VCaP (cell line): ENCODE data around the gene COQ5.

ENCODE experiments used
- H3K27ac ChIP-seq: fragments of 450-650 bp; 2 replicates; pipeline ENCODE4 v1.5.1; 2017
- TF ChIP-seq, protein P1 (sequence below): fragments of 450-650 bp; conservative IDR thresholded peaks from 2 replicates; pipeline ENCODE4 v1.5.1; 2017; ENCODE audit warnings: mild to moderate bottlenecking, moderate library complexity

Gene COQ5

DNA sequence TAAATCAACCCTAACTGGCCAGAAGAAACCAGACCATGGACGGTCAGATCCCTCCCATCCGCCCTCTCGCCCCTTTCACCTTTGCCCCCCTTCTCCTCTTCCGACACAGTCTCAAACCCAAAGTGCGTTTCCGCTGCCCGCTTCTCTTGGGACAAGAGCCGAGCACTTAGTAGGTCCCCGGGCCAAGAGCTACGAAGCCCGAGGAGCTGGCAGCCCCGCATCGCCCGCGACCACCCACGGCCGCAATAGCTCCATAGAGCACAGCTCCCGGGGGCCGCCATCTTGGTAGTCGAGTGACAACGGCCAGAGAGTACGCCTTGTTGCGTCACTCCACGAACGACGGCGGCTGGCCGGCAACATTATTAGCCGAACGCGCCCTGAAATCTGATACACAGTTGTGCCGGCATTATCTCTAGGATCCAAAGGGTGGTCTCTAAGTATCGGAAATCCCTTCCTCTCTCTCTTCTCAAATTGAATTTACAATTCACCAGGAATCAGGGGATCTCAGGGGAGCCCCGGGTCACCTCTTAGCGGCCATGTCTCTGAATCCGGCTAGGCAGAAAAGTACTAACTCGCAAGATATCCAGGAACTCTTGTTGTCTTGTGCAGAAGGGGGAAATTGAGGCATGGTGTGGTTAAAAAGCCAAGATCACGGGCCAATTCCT is at the start of gene COQ5:
TSS of gene COQ5 (minus strand) at position 298 of the 665 bp plus-strand sequence. CDS start at position 281, 17 bp downstream.
- TF ChIP-seq, protein P1, sequence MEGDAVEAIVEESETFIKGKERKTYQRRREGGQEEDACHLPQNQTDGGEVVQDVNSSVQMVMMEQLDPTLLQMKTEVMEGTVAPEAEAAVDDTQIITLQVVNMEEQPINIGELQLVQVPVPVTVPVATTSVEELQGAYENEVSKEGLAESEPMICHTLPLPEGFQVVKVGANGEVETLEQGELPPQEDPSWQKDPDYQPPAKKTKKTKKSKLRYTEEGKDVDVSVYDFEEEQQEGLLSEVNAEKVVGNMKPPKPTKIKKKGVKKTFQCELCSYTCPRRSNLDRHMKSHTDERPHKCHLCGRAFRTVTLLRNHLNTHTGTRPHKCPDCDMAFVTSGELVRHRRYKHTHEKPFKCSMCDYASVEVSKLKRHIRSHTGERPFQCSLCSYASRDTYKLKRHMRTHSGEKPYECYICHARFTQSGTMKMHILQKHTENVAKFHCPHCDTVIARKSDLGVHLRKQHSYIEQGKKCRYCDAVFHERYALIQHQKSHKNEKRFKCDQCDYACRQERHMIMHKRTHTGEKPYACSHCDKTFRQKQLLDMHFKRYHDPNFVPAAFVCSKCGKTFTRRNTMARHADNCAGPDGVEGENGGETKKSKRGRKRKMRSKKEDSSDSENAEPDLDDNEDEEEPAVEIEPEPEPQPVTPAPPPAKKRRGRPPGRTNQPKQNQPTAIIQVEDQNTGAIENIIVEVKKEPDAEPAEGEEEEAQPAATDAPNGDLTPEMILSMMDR, result no peak
- H3K27ac ChIP-seq, result peak within 1 kb of the TSS; percentile 95

GRCh38 chr12:120574106-120574505 is 45.1 kb upstream of the COQ5 start:
- H3K27ac ChIP-seq, result no peak overlapping the region
- TF ChIP-seq, protein P1, result no peak

DNA sequence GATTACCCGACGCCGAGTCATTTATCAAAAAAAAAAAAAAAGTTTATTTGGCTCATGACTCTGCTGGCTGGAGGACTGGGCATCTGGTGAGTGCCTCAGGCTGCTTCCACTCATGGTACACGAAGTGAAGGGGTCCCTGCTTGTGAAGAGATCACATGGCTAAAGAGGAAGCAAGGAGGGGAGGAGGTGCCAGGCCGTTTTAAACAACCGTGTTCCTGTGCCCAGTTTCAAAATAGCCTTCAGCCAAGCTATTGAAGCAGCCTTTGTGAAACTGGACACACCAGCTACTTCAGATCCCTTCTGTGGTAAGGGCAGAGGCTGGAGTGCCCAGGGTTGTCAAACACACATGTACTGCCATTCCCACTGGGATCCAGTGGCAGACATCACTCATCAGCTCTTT is 44.6 kb upstream of the COQ5 start:
- no peak overlapping the region for H3K27ac ChIP-seq

GRCh38 chr12:120571299-120571698 is 42.3 kb upstream of the COQ5 start:
- H3K27ac ChIP-seq, result no peak overlapping the region
- TF ChIP-seq, protein P1, result no peak

More for the DNA sequence above, 44.6 kb upstream of the COQ5 start:
- TF ChIP-seq, protein P1, result no peak

DNA sequence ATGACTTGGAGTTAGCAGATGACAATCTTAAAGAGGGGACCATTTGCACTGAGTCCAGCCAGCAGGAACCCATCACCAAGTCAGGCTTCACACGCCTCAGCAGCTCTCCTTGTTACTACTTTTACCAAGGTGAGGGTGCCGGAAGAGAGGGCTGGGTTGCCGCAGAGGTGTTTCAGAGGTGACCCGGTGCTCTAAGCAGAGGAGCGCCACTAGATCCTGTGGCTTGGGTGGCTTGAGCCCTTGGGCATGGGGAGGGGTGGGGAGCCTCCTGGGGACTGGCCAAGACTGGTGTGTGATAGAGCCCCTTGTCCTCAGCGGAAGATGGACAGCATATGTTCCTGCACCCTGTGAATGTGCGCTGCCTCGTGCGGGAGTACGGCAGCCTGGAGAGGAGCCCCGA is 34.5 kb upstream of the COQ5 start:
- TF ChIP-seq, protein P1, result no peak
- H3K27ac ChIP-seq, result no peak overlapping the region

- H3K27ac ChIP-seq, result no peak overlapping the region
- TF ChIP-seq, protein P1, result no peak
Observed at GRCh38 chr12:120562906-120563305, 33.9 kb upstream of the COQ5 start.

DNA sequence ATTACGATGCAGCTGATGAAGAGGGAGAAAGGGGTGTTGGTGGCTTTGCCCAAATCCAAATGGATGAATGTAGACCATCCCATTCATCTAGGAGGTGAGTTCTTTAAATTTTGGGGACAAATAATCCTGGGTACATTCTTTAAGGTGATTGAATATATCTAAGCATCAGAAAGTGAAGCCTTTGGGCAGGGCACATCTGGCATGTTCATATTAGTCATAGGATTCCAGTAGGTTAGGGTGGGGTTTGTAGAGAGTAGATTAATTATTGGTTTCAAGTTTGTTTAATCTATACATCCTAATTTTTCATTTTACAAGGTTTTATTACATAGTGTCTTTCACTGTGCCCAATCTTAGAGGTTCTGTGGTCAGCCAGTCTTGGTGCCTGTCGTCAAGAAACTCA is 28.6 kb upstream of the COQ5 start:
- TF ChIP-seq, protein P1, result no peak
- H3K27ac ChIP-seq, result no peak overlapping the region
